ENCODE data around the gene PPP4R4. TPM values are rescaled to one million over a fixed set of nuclear protein-coding genes. Genes with fewer than 3 reads are reported as not detected.
"Not testable (repeated sequence)": the region's sequence is repeated elsewhere in the genome, so short reads cannot be mapped to it uniquely, and the experiment has no call there.

The PPP4R4 gene
- total RNA-seq, 1 donor from 2014 or later, result not detected

DNA sequence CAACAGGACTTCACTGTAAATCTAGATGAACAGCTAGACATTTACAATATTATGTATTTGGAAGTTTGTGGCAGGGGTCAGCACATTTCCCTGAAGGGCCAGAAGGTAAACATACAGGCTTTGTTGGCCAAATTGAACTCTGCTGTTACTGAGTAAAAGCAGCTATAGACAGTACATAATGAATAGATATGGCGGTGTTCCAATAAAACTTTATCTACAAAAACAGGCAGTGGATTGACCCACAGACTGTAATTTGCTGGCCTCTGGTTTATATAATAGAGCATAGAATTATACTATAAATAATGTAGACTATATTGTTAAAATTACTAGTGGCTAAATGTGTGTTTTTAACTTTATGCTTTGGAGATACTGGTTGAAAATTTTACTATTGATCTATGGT is 93.2 kb downstream of the PPP4R4 start:
- Mint-ChIP-seq H3K4me3 (ENCODE audit: unreplicated experiment) (no peak overlapping the region), H3K4me1 (ENCODE audit: unreplicated experiment) (no peaks in the 10 kb centered on the region), H3K36me3 (ENCODE audit: unreplicated experiment) (no peaks in the 10 kb centered on the region), H3K9me3 (ENCODE audit: unreplicated experiment) (peaks cover 6% of the 10 kb centered on the region), H3K27ac (ENCODE audit: unreplicated experiment) (no peak overlapping the region), H3K27me3 (ENCODE audit: unreplicated experiment) (peaks cover 15% of the 10 kb centered on the region)
- no peak for DNase-seq (ENCODE audit: extremely low spot score, unreplicated experiment)
- no peak for TF ChIP-seq CTCF (IDR thresholded peaks at IDR 0.05)

GRCh38 chr14:94268582-94268981 is 94.5 kb downstream of the PPP4R4 start:
- peaks cover 18% of the 10 kb centered on the region for H3K27me3 Mint-ChIP-seq (ENCODE audit: unreplicated experiment)
- H3K9me3 Mint-ChIP-seq (ENCODE audit: unreplicated experiment); H3K36me3 Mint-ChIP-seq (ENCODE audit: unreplicated experiment); H3K4me3 Mint-ChIP-seq (ENCODE audit: unreplicated experiment); H3K4me1 Mint-ChIP-seq (ENCODE audit: unreplicated experiment); H3K27ac Mint-ChIP-seq (ENCODE audit: unreplicated experiment); DNase-seq (ENCODE audit: extremely low spot score, unreplicated experiment): not testable (repeated sequence)

GRCh38 chr14:94269156-94269555 is 95.0 kb downstream of the PPP4R4 start:
- H3K4me3 Mint-ChIP-seq (ENCODE audit: unreplicated experiment), result no peak overlapping the region
- no peak overlapping the region for H3K27ac Mint-ChIP-seq (ENCODE audit: unreplicated experiment)

DNA sequence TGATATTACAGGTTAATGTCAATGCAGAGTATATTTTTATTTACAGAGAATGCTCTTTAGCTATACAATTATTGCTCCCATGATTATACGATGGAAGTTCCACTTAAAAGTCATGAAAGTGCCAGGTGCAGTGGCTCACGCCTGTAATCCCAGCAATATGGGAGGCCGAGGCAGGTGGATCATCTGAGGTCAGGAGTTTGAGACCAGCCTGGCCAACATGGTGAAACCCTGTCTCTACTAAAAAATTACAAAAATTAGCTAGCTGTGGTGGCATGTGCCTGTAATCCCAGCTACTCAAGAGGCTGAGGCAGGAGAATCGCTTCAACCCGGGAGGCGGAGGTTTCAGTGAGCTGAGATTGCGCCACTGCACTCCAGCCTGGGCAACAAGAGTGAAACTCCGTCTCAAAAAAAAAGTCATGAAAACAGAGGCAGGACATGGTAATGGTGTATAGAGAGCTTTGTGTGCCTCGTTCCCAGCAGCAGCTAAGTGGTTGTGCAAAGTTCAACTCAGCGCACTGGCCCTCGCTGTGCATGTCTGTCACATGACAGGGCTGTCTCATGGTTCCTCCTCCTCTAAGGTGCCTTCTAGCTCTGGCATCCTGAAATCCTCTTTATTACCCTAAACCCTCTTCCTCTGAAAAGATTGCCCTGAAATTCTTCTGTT is 102.9 kb downstream of the PPP4R4 start:
- not testable (repeated sequence) for DNase-seq (ENCODE audit: extremely low spot score, unreplicated experiment); H3K4me1 Mint-ChIP-seq (ENCODE audit: unreplicated experiment); H3K4me3 Mint-ChIP-seq (ENCODE audit: unreplicated experiment); H3K36me3 Mint-ChIP-seq (ENCODE audit: unreplicated experiment); H3K27ac Mint-ChIP-seq (ENCODE audit: unreplicated experiment); H3K27me3 Mint-ChIP-seq (ENCODE audit: unreplicated experiment); H3K9me3 Mint-ChIP-seq (ENCODE audit: unreplicated experiment)

More at GRCh38 chr14:94269156-94269555, 95.0 kb downstream of the PPP4R4 start:
- Mint-ChIP-seq H3K9me3 (ENCODE audit: unreplicated experiment) (no peaks in the 10 kb centered on the region), H3K4me1 (ENCODE audit: unreplicated experiment) (no peaks in the 10 kb centered on the region), H3K27me3 (ENCODE audit: unreplicated experiment) (peaks cover 18% of the 10 kb centered on the region), H3K36me3 (ENCODE audit: unreplicated experiment) (no peaks in the 10 kb centered on the region)
- TF ChIP-seq CTCF (IDR thresholded peaks at IDR 0.05), result no peak
- no peak for DNase-seq (ENCODE audit: extremely low spot score, unreplicated experiment)

DNA sequence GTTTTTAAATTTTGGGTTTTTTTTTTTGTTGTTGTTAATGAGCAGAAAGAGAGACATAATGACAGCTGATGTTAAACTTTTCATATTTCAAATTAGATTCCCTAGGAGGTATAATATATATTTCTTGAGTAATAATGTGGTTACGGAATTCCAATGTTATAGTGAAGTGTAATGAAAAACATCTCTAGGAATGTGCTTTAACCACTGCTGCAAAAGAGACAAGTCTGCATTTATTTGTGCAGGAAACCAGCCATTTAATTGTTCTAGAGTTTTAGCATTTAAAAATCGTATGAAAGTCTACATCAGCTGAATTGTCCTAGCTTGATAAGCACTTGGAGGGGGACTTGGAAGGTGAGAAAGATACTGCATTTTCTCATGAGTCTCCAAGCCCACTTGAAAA is 104.6 kb downstream of the PPP4R4 start:
- H3K4me3 Mint-ChIP-seq (ENCODE audit: unreplicated experiment), result no peak overlapping the region
- H3K27me3 Mint-ChIP-seq (ENCODE audit: unreplicated experiment), result no peaks in the 10 kb centered on the region
- DNase-seq (ENCODE audit: extremely low spot score, unreplicated experiment), result no peak
- TF ChIP-seq CTCF (IDR thresholded peaks at IDR 0.05), result no peak
- H3K9me3 Mint-ChIP-seq (ENCODE audit: unreplicated experiment), result no peaks in the 10 kb centered on the region
- H3K27ac Mint-ChIP-seq (ENCODE audit: unreplicated experiment), result no peak overlapping the region
- H3K4me1 Mint-ChIP-seq (ENCODE audit: unreplicated experiment), result no peaks in the 10 kb centered on the region
- H3K36me3 Mint-ChIP-seq (ENCODE audit: unreplicated experiment), result no peaks in the 10 kb centered on the region

GRCh38 chr14:94282991-94283723 is 109.0 kb downstream of the PPP4R4 start:
- Mint-ChIP-seq H3K27me3 (ENCODE audit: unreplicated experiment) (no peaks in the 10 kb centered on the region), H3K4me3 (ENCODE audit: unreplicated experiment) (no peak overlapping the region), H3K27ac (ENCODE audit: unreplicated experiment) (no peak overlapping the region), H3K36me3 (ENCODE audit: unreplicated experiment) (no peaks in the 10 kb centered on the region), H3K4me1 (ENCODE audit: unreplicated experiment) (no peaks in the 10 kb centered on the region), H3K9me3 (ENCODE audit: unreplicated experiment) (peaks cover 5% of the 10 kb centered on the region)
- no peak for DNase-seq (ENCODE audit: extremely low spot score, unreplicated experiment)
- no peak for TF ChIP-seq CTCF (IDR thresholded peaks at IDR 0.05)
